Measurements from ENCODE around the gene PLP2. TPM values are rescaled to one million over a fixed set of nuclear protein-coding genes. Genes with fewer than 3 reads are reported as not detected.
A peak's percentile ranks its signal among the peaks of the same experiment; 100 is the strongest.

PLP2 gene
- polyA plus RNA-seq, 3 donors: 280 to 374 (median 330) TPM

DNA sequence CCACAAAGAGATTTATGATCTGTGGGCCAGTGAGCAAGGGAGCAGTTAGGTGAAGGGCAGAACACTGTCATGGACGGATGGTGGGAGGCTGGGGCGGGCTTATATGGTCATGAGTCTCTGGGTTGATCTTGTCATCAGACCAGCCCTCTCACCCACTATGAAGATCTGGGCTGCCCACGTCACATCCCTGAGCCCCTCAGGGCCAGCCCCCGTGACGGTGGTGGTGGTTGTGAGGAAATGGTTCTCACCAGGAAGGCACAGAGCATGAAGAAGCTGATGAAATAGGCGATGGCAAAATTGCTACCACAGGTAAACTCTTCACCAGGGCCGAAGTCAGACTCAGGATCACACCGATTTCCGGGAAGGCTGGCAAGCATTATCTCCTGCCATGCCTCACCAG is 39.4 kb downstream of the PLP2 start:
- Mint-ChIP-seq H3K36me3 (no peaks in the 10 kb centered on the region), H3K9me3 (peaks cover 0 to 6% (median 1%) of the 10 kb centered on the region in 7 donors), H3K4me1 (peaks cover 3% of the 10 kb centered on the region), H3K4me3 (no peak overlapping the region), H3K27me3 (ENCODE audit: low read depth in 3 of 3) (peaks cover 2 to 5% (median 4%) of the 10 kb centered on the region in 3 donors), H3K27ac (no peak overlapping the region)
- H3K9me3 ChIP-seq (replicated peaks in 1 of 2; ENCODE audit: control insufficient read depth in 1 of 2, insufficient read depth in 1 of 2, low read length in 2 of 2): no peaks in the 10 kb centered on the region
- no CpG with 5 or more reads among the region's 9 CpGs for WGBS (ENCODE audit: insufficient coverage)
- no peaks in the 10 kb centered on the region for H4K20me1 ChIP-seq (ENCODE audit: insufficient read depth, low read length)
- H3K36me3 ChIP-seq (replicated peaks in 1 of 2; ENCODE audit: control insufficient read depth in 1 of 2, insufficient read depth in 2 of 2, low read length in 2 of 2): no peaks in the 10 kb centered on the region
- no peaks in the 10 kb centered on the region for H3K79me2 ChIP-seq (ENCODE audit: insufficient read depth, low read length)
- no peak overlapping the region for H3K9ac ChIP-seq (ENCODE audit: insufficient read depth, low read length, poor library complexity, severe bottlenecking)
- H3K4me1 ChIP-seq (ENCODE audit: control insufficient read depth in 1 of 2, insufficient read depth in 2 of 2, low read length in 2 of 2): no peaks in the 10 kb centered on the region
- no peak overlapping the region for H2AFZ ChIP-seq (ENCODE audit: insufficient read depth, low read depth, low read length, poor library complexity, severe bottlenecking)
- H3K4me2 ChIP-seq (replicated peaks; ENCODE audit: extremely low read depth, low read length, poor library complexity, severe bottlenecking): no peak overlapping the region
- TF ChIP-seq, protein P1, sequence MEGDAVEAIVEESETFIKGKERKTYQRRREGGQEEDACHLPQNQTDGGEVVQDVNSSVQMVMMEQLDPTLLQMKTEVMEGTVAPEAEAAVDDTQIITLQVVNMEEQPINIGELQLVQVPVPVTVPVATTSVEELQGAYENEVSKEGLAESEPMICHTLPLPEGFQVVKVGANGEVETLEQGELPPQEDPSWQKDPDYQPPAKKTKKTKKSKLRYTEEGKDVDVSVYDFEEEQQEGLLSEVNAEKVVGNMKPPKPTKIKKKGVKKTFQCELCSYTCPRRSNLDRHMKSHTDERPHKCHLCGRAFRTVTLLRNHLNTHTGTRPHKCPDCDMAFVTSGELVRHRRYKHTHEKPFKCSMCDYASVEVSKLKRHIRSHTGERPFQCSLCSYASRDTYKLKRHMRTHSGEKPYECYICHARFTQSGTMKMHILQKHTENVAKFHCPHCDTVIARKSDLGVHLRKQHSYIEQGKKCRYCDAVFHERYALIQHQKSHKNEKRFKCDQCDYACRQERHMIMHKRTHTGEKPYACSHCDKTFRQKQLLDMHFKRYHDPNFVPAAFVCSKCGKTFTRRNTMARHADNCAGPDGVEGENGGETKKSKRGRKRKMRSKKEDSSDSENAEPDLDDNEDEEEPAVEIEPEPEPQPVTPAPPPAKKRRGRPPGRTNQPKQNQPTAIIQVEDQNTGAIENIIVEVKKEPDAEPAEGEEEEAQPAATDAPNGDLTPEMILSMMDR (IDR thresholded peaks at IDR 0.05): no peak
- no peak overlapping the region for H3K4me3 ChIP-seq (replicated peaks in 1 of 3; ENCODE audit: low read depth in 2 of 3, low read length in 3 of 3)
- no peaks in the 10 kb centered on the region for H3K27me3 ChIP-seq (ENCODE audit: control insufficient read depth in 2 of 2, insufficient read depth in 2 of 2, low read length in 2 of 2)
- no peak for DNase-seq
- intact Hi-C loops (cut with micrococcal nuclease): no loop called here
- no peak overlapping the region for H3K27ac ChIP-seq (ENCODE audit: low read depth in 1 of 2, low read length in 2 of 2)

DNA sequence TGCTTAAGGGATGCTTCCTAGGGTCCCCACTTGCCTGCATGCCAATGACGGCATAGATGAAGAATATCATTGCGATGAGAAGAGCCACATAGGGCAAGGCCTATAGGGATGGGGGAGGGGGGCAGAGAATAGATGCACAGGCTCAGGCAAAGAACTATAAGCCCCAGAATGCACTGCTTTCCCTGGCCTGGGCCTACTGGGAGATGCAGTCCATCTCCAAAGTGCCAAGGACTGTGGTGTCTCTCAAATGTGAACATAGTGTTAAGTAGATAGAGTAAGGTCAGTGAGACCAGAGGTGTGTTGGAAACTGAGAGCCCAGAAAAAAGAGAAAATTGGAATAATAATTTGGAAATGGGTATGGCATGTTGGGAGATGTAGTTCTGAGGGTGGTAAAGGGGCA is 40.5 kb downstream of the PLP2 start:
- Histone ChIP-seq H3K27ac (ENCODE audit: low read depth in 1 of 2, low read length in 2 of 2) (no peak overlapping the region), H3K4me1 (ENCODE audit: control insufficient read depth in 1 of 2, insufficient read depth in 2 of 2, low read length in 2 of 2) (no peaks in the 10 kb centered on the region), H3K27me3 (ENCODE audit: control insufficient read depth in 2 of 2, insufficient read depth in 2 of 2, low read length in 2 of 2) (no peaks in the 10 kb centered on the region), H3K4me3 (replicated peaks in 1 of 3; ENCODE audit: low read depth in 2 of 3, low read length in 3 of 3) (no peak overlapping the region), H3K36me3 (replicated peaks in 1 of 2; ENCODE audit: control insufficient read depth in 1 of 2, insufficient read depth in 2 of 2, low read length in 2 of 2) (no peaks in the 10 kb centered on the region), H2AFZ (ENCODE audit: insufficient read depth, low read depth, low read length, poor library complexity, severe bottlenecking) (no peak overlapping the region), H3K79me2 (ENCODE audit: insufficient read depth, low read length) (no peaks in the 10 kb centered on the region), H3K4me2 (replicated peaks; ENCODE audit: extremely low read depth, low read length, poor library complexity, severe bottlenecking) (no peak overlapping the region), H3K9ac (ENCODE audit: insufficient read depth, low read length, poor library complexity, severe bottlenecking) (no peak overlapping the region), H4K20me1 (ENCODE audit: insufficient read depth, low read length) (no peaks in the 10 kb centered on the region), H3K9me3 (replicated peaks in 1 of 2; ENCODE audit: control insufficient read depth in 1 of 2, insufficient read depth in 1 of 2, low read length in 2 of 2) (no peaks in the 10 kb centered on the region)
- TF ChIP-seq, protein P1 (IDR thresholded peaks at IDR 0.05): no peak
- 80% methylated on average over 1 of the region's 2 CpGs for WGBS (ENCODE audit: insufficient coverage)
- Mint-ChIP-seq H3K27ac (peak overlapping the region in 1 of 7 donors; percentile 19), H3K27me3 (ENCODE audit: low read depth in 3 of 3) (peaks cover 4 to 7% (median 4%) of the 10 kb centered on the region in 3 donors), H3K9me3 (peaks cover 0 to 6% (median 1%) of the 10 kb centered on the region in 7 donors), H3K36me3 (no peaks in the 10 kb centered on the region), H3K4me1 (peaks cover 3% of the 10 kb centered on the region), H3K4me3 (no peak overlapping the region)
- intact Hi-C loops (cut with micrococcal nuclease): no loop called here
- no peak for DNase-seq

Data from CD14-positive monocyte (primary cell).